NCI-H146 treated with DMSO at 0.1 percent for 48 hours (cell line): ENCODE data around the gene CERKL.

Experiments used
- DNase-seq: peaks from one replicate; lab custom pipeline; 2025; ENCODE audit not compliant: unreplicated experiment; lab: John Stamatoyannopoulos, UW

Gene CERKL

GRCh38 chr2:181523756-181524155 lies 133.1 kb downstream of the CERKL start:
- no peak for DNase-seq

GRCh38 chr2:181520253-181520652 lies 136.7 kb downstream of the CERKL start:
- DNase-seq = no peak

- DNase-seq = no peak
These were observed 139.1 kb downstream of the CERKL start for GRCh38 chr2:181517685-181518301.

- no peak for DNase-seq
These were observed 139.9 kb downstream of the CERKL start for GRCh38 chr2:181516992-181517391.

- DNase-seq = no peak
These were observed 141.2 kb downstream of the CERKL start for GRCh38 chr2:181515719-181516118.

- no peak for DNase-seq
These were observed 156.7 kb downstream of the CERKL start for GRCh38 chr2:181500201-181500600.

GRCh38 chr2:181499231-181499630 lies 157.7 kb downstream of the CERKL start:
- DNase-seq = no peak
